Inflammatory macrophage (primary cell): ENCODE data around the gene KCNQ5.

Experiments used
- DNase-seq, 2 donors: peaks; one replicate each; pipeline ENCODE4 v3.0.0-alpha.2; 2020 to 2022

KCNQ5 gene

DNA sequence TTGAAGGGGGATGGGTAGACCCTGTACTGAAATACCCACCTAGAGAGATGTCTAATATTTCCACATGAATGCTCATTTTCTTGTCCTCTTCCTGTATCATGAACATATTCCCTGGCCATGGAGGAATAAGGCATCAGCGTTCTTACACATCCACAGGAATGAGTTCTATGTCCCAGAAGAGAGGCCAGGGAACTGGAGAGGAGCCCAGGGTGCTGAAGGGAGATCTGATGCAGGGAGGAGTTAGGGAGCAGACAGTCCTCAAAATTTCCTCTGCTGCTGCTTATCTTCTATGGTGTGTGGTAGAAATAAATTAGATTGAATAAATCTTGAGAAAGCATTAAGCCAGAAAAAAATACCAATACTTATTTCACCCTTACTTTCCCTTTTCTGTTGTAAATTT lies 295.0 kb downstream of the KCNQ5 start:
- DNase-seq: no peak

DNA sequence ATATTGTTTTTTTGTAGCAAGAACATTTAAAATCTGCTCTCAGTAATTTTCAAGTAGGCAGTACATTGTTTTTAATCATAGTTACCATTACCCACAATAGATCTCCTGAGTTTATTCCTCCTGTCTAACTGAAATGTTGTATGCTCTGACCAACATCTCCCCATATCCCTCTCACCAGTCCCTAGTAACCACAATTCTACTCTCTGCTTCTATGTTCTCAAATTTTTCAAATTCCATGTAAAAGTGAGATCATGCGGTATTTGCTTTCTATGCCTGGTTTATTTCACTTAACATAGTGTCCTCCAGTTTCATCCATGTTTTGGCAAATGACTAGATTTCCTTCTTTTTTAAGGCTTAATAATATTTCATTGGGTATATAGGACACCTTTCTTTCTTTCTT lies 300.5 kb downstream of the KCNQ5 start:
- DNase-seq: no peak

DNA sequence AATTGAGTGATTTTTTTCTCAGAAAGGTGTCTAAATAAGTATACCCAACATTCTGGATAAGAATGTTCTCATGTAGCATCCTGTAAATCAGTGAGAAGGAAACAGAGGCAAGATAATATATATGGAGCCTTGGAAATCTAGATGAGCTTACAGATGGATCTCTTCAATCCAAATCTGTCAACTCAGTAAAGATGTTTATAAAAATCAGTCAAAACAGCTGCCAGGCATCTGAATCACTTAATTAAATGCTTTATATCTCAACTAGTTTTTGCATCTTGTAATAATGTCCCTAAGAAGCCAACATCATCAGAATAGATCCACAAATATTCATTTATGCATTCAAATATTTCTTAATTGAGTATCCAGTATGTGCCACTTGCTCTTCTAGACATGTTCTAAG lies 303.3 kb downstream of the KCNQ5 start:
- no peak for DNase-seq

DNA sequence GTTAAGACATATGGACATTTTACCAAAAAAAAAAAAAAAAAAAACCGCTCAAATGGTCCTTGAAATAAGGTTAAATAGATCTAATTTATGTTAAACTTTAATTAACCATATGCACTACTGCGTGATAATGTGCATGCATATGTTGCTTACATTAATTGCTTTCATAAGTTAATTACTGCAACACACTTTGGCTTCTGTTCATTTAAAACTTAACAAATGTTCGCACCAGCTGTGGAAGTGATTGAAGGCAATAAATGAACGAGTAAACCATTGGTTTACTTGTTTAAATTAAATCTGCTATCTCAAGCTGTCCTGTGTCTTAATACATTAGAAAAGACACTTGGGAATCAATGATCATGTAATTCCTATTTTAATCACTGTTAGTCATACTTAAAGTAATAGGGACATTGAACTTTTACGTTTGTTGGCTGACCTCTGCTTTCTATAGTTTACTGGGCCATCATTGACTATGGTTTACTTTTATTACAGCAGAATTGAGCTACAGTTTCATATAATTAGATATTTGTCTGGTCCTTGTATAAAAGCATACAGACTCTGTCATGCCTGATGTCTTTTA lies 308.8 kb downstream of the KCNQ5 start:
- no peak for DNase-seq

DNA sequence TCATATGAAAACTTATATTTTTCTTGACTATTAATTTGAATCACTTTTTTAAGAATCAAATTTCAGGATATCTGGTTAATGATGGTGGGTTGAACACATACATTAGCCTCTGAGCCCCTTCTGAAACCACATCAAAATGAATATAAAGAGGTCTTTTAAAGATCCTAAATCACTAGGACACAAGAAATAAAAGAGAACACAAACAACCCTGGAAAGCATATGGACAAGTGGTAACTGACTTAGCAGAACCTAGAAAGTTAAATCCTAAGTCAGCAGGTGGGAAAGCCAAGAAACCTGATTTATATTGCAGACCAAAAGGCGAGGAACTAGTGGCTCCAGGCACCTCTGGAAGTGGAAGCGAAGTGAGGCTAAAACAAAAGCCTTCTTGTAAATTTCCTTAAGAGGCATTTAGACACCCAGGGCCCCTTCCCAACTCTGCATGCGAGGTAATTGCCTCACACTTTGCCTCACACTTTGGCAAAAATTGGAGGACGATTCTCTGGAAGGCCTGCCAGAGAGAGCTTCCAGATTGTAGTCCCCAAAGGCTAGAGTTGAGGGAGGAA lies 309.5 kb downstream of the KCNQ5 start:
- DNase-seq: no peak

DNA sequence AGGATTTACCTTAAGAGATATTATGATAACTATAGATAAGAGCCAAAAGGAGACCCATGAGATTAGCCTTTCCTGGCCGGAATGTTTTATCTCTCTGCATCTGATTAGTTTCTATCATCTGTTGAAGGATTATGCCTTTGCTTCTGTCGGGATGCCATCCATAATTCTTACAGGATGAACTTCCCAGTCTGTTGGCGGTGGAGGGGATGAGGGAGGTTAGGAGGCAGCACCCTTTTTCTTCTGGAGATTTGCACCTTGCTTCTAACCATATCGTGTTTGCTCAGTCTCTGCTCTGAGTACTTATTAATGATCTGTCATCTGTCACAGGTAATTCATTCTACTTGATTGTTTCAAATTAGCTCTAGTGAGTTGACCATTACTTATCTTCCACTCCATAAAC lies 311.4 kb downstream of the KCNQ5 start:
- DNase-seq: no peak

DNA sequence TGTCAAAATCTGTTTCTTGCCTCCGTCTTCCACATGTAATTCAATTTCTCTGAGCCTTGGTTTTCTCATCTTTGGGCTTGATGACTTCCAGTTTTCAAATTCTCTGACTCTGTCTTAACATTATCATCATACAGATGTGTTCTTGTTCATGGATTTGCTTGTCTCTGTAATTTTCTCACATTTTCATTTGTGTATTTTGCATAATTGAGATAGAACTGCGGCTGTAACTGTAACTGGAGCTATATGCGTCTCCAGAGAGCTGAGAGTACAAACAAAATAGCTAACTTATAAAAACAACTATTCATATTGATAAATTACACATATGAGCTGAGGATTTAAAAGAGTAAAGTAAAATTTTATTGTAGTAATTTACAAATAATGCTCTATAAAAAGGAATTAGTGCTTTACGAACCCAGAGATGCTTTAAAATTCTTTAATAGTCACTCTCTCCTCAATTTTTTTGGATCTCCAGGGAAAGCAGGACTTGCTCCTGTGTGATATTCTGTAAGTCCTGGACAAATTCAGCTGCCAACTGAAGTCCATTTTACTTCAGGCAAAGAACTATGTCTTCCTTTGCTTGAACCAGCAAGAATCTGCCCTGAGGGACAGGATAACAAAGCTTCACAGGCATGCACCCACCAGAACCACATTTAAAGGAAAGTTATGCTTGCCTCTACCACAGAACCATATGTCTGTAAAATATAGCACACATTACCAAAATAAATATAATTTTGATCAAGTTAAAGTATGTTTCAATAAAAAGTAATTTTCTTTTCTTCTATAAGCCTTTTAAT lies 315.1 kb downstream of the KCNQ5 start:
- no peak for DNase-seq

DNA sequence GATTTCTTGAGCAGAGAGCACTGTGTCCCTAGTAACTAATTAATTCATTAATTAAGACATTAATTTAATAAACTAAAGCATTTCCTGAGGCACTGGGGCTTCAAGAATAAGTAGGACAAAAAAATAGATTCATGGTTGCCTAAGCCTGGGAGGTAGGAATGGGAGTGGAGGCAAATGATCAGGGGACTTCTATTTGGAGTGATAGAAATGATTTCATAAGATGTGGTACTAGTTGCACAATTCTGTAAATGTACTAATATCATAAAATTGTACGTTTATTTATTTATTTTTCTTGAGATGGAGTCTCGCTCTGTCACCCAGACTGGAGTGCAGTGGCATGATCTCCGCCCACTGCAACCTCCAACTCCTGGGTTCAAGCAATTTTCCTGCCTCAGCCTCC lies 316.2 kb downstream of the KCNQ5 start:
- no peak for DNase-seq

DNA sequence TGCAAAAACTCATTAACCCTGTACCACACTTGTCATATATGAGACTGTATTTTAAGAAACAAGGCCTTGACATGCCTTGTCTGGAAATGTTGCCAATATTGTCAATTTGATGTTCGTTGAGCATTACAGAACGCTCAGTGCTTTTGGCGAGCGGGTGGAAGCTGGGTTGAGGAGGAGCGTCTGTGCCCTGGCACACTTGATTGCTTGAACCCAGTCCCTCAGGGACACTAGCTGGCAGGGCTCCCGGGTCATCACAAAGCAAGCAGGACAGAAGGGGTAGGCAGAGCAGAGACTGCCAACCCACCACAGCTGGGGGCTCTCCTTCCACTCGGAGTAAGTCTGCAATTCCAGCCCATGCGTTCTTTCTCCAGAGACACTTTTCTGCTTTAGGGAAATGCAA lies 317.1 kb downstream of the KCNQ5 start:
- no peak for DNase-seq

DNA sequence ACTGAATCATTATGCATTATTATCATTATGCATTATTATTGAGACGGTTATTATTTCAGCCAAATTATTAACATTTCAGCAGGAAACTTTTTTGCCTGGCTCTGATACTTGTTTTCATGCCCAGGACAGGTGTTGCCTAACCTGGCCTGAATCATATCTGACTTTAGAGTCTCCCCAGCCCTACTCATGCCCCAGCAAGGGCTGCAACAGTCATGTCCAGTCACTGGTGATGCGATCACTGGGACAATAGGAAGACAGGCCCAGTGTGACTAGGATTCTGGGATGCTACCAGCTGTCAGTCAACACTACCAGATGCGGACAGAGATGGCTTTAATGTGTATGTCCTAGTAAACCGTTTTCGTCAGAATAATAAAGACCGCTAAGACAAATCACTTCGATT lies 318.4 kb downstream of the KCNQ5 start:
- DNase-seq: no peak

DNA sequence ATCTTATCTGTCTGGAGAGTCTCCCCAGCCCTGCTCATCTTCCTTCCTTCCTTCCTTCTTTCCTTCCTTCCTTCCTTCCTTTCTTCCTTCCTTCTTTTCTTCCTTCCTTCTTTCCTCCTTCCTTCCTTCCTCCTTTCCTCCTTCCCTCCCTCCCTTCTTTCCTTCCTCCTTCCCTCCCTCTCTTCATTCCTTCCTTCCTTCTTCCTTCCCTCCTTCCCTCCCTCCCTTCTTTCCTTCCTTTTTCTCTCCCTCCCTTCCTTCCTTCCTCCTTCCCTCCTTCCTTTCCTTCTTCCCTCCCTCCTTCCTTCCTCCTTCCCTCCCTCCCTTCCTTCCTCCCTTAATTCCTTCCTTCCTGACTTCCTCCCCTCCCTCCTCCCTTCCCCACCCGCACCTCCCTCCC lies 319.4 kb downstream of the KCNQ5 start:
- DNase-seq: no peak

DNA sequence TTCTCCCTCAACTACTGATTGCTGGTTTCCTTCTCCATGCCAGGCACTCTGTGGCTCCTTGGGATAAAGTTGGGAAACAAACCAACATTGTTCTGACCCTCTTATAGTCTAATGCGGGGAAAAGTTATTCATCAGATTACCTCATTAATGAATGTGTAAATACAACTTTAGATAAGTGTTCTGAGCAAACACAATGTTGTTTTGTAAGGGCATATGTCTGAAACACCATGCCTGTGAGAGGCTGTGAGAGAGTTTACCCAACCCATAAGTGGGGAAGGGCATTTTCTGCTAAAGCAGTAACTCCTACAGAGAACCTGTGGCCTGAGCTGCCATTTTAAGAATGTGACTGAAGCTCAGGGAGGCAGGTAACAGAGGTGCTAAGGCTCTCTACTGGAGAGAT lies 319.9 kb downstream of the KCNQ5 start:
- no peak for DNase-seq

DNA sequence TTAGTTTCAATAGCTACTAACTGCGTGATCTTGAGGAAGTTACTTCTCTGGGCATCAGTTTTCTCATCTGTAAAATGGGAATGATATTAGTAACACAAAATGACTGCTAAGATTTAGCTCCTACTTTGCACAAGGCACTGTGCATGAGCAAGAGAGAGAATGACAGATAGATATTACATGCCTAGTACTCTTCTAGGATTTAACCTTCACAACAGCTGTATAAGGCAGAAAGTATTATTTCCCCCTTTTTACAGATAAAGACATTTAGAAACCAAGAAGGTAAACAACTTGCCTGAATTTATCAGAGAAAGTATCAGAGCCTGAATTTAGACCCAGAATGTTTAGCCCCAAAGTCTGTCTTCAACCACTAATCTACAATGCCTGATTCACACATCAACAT lies 321.8 kb downstream of the KCNQ5 start:
- no peak for DNase-seq

DNA sequence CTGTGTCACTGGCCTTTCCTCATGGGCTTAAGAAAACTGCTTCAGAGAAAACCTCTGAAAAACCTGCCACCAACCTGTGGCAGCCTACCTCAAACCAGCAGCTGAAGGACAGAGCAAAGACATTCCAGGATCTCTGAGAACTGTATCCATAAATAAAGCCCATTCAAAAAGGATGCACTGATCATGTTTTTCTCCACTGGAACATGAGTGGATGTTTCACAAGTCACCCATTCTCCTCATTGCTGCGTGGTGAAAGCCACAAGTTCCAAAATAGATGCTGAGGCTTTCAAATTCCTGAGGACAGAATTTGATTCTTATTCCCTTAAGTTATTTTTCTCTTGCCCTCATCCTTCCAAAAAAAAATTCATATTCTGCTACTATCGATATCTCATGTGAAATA lies 322.8 kb downstream of the KCNQ5 start:
- no peak for DNase-seq

DNA sequence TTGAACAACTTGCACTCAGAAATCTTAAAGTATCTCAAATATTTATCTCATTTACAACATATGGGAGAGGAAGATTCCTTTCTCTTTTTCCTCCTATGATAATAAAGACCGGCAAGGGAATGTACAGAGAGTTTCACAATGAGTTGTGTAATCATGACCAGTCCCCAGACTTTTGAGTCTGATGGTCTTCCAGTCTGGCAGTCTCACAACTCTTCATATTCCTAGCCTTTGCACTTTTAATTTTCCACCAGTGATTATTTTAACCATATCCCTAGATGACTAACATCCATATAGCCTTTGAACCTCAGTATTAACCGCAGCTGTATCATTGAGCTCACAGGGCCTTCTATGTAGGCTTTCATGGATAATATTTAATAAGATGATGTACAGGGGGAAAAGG lies 324.9 kb downstream of the KCNQ5 start:
- no peak for DNase-seq

DNA sequence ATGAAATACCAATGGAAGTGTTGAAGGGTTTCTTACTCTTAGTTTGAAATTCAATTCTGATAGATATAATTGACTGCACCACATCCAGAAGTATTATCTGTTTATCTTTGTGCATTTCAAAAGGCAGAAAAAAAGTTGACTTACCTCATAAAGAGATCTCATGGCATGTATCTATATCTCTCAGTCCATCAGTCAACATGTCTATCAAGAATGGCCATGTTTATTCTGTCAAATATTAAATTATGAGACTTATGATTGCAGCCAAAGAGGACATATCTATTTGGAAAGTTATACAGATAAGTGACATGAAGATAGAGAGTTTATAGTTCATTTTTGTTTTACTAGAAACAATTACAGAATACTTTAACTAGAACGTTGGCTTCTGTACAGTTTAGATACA lies 325.7 kb downstream of the KCNQ5 start:
- no peak for DNase-seq

DNA sequence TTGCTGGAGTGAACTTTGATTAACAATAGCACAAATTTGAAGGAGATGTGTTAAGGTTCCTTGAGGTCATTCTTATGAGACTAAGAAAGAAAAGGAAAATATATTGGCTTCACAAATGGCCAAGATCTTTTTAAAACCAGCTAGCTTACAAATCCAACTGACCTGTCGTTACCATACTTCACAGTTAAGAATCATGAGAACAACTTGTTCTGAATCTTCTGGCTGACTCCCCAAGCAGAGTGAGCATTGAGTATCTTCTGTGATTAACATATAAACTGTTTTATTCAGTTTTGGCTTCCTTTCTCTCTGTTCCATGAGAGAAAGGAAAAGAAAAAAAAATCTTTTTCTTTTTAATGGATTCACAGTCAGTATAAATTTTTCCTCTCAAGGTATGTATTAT lies 326.3 kb downstream of the KCNQ5 start:
- no peak for DNase-seq

DNA sequence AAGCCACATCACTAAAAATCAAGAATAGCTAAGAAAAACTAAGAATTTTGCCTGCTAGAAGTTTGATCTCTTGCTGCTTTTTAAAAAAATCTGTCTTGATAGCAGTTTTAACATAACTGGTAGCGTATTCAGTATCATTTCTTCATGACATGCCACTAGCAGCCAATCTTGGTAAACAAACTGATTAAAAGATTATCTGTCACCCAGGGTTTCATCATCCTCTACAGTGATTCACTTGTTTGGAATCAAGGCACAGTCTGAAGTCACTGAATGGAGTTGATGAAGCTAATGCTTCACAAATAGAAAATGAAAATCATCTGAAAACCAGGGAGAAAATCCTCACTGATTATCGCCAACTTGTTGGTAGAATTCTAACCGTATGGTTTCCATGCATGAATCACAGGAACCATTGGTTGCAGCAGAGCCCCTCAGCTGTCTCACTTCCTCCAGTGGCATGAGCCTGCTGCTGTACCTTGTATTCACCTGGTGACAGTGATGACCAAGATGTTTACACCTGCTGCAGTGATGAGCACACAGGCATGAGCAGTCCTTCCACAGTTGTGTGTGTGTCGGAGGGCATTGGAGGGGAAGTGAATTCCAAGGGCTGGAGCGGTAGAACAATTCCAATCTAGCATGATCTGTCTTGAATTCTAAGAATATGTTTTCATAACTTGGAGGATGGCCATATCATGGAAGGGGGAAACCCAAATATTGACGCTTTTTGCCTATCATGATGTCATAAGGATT lies 328.4 kb downstream of the KCNQ5 start:
- no peak for DNase-seq

DNA sequence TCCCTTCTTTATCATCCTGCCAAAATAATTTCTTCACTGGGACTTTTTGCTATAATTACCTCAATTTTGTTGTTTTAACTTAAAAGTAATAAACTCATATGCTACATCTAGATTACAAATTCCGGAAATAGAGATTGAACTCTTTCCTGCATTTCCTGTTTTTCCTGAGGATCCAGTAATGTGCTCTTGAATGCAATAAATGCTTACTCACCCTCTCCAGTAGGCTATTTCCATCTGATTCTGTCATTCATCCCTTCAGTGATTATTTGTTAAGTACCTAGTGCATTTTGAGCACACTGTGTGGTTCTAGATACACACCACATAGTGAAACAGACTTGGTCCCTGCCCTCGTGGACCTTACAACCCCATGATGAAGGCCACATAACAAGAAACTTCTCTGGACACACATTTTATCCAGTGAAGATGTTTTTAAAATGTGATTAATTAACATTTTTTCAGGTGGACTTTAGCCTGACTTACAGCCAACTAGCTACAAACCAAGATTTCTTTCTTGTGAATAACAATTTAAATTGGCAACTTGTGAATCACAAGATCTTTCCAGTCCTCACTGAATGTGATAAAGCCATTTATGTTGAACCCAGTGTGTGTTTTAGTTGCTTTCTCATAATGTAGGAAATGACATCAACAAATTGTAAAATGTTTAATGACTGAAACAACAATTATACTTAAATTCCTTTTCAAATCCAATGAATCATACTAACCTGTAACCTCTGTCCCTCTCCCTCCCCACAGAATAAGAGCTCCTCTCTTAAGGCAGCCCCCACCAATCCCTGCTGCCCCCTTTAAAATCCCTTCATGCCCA lies 331.2 kb downstream of the KCNQ5 start:
- no peak for DNase-seq

DNA sequence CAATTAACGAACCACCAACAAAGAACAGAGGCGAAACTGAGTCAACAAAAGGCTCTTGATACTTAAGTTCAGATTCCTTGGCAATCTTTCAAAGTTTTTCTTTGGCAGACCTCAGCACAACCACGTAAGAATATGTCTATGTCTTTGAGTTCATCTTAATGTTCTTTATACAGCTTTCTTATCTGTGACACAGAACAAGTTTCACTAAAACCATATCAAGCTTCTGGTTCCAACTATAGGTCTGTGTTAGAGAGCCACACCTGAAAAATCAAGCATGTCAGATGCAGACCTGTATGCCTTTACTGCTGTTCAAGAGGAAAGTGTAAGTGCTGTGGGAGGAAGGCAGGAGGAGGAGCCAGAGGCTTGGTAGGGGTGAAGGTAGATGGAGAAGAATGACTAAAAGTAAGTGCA lies 332.1 kb downstream of the KCNQ5 start:
- DNase-seq: no peak

DNA sequence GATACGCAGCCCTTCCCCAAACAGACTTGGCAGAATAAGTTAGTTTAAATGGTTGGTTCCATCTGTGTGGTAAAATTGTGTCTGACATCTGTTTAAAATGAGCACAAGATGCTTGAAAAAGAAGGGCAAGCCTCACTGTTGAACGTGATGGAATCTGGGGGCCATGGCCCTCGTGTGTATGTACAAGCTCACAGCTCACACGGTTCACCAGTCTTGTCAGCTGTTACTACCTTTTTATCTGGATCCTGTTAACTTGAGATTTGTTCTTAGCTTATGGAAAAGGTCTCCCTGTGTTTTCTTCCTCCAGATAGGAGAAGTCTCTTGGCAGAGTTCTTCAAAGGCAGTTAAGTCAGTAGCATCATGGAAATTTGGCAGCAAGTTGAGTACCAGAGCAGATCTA lies 332.9 kb downstream of the KCNQ5 start:
- DNase-seq: no peak

DNA sequence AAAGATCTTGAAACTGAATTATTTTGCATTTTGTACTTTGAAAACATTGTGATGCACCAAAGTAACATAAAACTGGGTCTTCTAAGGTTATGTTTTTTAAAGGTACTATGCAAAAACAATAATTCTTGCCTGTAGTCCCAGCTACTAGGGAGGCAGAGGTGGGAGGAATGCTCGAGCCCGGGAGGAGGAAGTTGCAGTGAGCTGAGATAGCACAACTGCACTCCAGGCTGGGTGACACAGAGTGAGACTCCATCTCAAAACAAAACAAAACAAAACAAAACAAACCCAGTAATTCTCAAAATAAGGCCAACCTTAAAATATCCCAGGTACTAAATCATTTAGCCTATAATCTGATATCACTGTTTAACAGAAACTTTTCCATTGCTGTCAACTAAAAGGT lies 333.8 kb downstream of the KCNQ5 start:
- DNase-seq: peak; percentile 15 to 47

DNA sequence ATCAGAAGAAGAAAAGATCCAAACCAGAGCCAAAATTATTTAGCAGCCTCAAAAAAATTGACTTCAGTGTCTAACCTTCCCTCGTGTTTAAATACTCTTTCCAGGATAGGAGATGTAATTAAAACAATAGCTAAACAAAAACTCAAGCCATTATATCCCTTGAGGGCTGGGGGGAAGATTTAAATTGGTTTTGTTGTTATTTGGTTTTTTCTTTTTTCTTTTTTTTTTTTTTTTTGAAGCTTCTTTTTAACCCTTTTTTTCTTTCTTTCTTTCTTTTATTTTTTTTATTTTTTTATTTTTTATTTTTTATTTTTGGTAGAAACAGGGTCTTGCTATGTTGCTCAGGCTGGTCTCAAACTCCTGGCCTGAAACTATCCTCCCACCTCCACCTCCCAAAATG lies 334.4 kb downstream of the KCNQ5 start:
- DNase-seq: no peak
